AML-193 (cell line): ENCODE measurements around the gene GPER1.
"Not testable (repeated sequence)": the region's sequence is repeated elsewhere in the genome, so short reads cannot be mapped to it uniquely, and the experiment has no call there.

Experiments used
- DNase-seq, 2 experiments: peaks; one replicate each; lab custom pipeline; 2025; lab: John Stamatoyannopoulos, UW

Gene GPER1

GRCh38 chr7:1087952-1088920, at the start of gene GPER1:
Gene GPER1, plus strand, starts transcription at chr7:1088113. Its CDS starts 3,616 bp downstream, at chr7:1091729.
- no peak for DNase-seq

DNA sequence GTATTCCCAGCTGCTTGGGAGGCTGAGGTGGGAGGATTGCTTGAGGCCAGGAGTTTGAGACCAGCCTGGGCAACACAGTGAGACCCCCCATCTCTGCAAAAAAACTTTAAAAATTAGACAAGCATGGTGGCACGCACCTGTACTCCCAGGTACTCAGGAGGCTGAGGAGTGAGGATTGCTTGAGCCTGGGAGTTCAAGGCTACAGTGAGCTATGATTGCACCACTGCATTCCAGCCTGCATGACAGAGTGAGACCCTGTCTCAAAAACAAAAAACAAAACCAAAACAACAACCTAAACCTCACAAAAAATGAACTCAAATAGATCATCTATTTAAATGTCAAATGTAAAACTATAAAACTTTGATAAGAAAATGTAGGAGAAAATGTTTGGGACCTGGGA, 47.7 kb upstream of the GPER1 start:
- not testable (repeated sequence) for DNase-seq

DNA sequence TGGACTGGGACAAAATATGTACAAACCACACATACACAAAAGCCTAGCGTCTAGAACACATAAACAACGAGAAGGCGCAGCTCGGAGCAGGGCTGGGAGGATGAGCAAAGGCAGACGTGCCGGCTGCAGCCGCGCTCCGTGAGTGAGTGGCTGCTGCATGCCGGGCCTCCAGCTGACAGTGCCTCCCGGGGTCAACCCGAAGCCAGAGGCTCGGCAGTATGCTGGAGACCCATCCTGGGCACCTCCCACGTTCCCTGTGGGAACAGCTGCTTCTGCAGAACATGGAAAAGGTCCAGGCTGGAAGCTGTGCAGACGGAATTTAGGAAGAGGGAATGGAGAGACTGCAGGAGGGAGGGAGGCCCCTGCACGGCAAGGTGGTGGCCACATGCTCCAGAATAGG, 47.1 kb upstream of the GPER1 start:
- DNase-seq = no peak

GRCh38 chr7:1041551-1042491, 46.1 kb upstream of the GPER1 start:
- DNase-seq = no peak

DNA sequence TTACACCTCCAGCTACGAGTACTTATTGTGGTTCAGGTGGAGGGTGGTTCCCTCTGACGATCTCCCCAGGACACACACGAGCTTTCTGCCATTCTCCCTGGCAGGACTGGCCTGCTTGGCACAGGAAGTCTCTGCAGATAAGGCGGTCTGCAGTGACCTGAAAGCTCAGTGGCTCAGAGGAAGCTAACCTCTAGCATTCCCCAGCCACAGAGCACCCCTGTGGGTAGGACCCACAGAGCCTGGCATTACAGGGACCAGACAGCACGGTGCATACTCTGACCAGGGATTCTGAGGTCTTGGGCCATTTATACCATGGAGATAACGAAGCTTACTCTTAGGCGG, 45.5 kb upstream of the GPER1 start:
- no peak for DNase-seq

DNA sequence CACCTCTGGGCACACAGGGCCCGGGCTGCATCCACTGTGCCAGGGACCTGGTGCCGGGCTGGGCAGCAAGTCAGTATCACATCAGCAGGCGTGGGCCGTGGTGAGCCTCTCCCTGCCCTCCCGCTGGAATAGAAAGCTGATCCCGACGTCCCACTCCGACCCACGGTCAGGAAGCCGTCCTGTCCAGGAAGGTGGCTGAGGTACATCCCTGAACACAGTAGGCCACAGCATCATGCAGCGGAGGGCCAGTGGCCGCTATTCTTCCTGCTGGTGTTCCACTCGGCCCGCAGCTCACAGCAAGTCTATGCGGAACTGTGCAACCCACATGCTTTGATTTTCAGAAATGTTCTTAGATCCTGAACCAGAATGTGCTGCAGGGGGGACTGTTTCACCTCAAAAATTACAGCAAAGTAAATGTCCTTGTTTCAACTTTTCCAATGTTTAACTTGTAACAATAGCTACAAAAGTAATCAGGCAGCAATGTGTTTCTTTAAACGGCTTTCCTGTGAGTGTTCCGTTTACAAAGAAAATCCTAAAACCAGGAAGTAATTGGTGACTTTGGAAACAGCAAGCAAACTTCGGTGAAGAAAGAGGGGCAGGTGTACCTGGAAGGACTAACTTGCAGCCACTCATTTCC, 44.2 kb upstream of the GPER1 start:
- DNase-seq = peak; percentile 39 to 49

- peak; percentile 74 to 83 for DNase-seq
These were observed 43.5 kb upstream of the GPER1 start, which contains the start of gene GPR146 for GRCh38 chr7:1044189-1045068. Gene GPR146, plus strand, starts transcription at chr7:1044546. Its CDS starts 12,970 bp downstream, at chr7:1057516.

- DNase-seq = no peak
These were observed 42.5 kb upstream of the GPER1 start for GRCh38 chr7:1045069-1046063.

- no peak for DNase-seq
These were observed 40.9 kb upstream of the GPER1 start for GRCh38 chr7:1046722-1047679.

DNA sequence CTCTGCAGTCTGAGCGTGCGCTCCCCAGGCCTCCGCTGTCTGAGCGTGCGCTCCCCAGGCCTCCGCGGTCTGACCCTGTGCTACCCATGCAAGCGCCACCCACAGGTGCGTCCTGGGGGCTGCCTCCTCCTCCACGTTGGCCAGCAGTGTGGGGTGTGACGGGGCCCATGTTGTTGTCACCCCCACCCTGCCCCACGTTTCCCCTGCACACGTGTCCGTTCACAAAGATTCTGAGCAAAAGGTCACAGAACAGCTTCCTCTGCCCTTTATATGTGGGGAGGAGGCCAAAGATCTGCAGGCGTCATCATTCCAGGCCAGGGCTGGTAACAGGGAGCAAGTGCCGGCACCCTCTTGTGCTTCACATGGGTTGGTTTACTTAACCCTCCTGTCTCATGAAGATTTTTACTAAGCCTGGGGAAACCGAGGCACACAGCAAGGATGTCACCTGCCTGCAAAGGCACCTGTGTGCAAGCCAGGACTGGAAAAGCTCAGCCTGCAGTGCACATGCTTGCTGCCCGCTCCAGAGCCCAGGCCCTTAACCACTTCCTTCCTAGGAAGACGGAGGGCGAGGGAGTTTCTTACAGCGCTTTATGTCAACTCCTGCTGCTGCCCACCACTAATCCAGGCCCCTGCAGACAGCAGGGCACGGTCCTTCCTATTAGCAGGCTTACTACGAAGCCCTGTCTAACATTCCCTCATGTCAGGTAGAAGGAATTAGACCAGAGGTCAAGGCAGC, 38.7 kb upstream of the GPER1 start:
- DNase-seq = no peak

DNA sequence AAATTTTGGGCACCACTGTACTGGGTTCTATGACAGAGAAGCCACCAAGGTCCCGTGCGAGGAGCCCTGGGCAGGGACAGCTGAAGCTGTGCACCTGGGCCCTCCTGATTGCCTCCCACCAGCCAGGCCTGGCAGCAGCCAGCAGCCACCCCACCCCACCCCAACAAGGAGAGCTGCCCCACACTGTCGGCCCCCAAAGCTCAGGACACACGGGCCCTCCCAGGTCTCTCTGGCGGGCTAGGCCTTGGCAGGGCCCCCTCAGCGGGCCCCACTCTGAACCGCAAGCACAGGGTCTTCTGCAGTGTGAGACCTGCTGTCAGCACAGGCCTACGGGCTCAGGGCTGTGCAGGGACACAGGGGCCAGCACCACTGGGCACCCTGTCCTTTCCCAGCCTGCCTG, 38.1 kb upstream of the GPER1 start:
- no peak for DNase-seq

GRCh38 chr7:1050254-1050906, 37.5 kb upstream of the GPER1 start:
- DNase-seq = no peak

GRCh38 chr7:1050956-1051690, 36.8 kb upstream of the GPER1 start:
- no peak for DNase-seq

GRCh38 chr7:1052031-1052818, 35.7 kb upstream of the GPER1 start:
- no peak for DNase-seq

DNA sequence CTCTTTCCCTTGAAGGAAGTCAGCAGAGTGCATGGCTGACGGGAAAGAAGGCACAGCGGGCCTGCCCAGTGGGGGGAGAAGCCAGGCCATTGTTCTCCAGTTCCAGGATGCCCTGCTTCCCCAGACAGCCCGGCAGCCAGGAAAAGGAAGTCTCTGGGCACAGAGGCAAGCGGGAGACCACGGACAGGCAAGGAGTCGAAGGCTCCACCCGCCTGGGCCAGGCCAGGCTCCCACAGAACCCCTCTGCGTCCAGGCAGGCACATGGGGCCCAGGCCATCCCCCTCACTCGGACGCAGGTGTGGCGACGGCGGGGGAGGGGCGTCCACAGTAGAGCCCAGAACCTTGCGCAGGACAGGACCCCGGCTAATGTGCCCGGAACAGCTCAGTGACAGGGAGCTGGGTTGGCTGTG, 34.9 kb upstream of the GPER1 start:
- no peak for DNase-seq

GRCh38 chr7:1053816-1054370, 34.0 kb upstream of the GPER1 start:
- DNase-seq = no peak
